Panc1 (cell line): ENCODE measurements around the gene ZNF287. TPM values are rescaled to one million over a fixed set of nuclear protein-coding genes. Genes with fewer than 3 reads are reported as not detected.

ENCODE experiments used
- ATAC-seq: fragments of 200-7000 bp; cut with Tn5 transposase; 2 replicates; pipeline ENCODE4 v1.9.1; 2020; ENCODE audit warnings: mild to moderate bottlenecking, moderate library complexity
- BruUV-seq: library from RNA; stranded (reverse); fragments of 400-500 nt; replicated peaks from 2 replicates; lab custom pipeline; 2021; lab: Mats Ljungman, UMichigan
- CTCF ChIA-PET: fragments of 300-600 bp; sonication (Branson Sonifier 250); formaldehyde crosslinking; loops from one replicate; lab custom pipeline; 2022; ENCODE audit warnings: antibody characterized with exemption; lab: Charles Lee
- POLR2A ChIA-PET: fragments of 300-600 bp; sonication (Branson Sonifier 250); formaldehyde crosslinking; loops from one replicate; lab custom pipeline; 2022; ENCODE audit warnings: antibody characterized with exemption; lab: Charles Lee
- DNase-seq: peaks from one replicate; pipeline ENCODE4 v3.0.0-alpha.2; 2010; ENCODE audit warnings: low read depth, low spot score
- H3K27ac ChIP-seq: 2 replicates; pipeline ENCODE4 v1.5.1; 2011; ENCODE audit warnings: mild to moderate bottlenecking, low read length, inconsistent platforms
- H3K27me3 ChIP-seq: fragments of 200-500 bp; sonication (Bioruptor generic); 2 replicates; pipeline ENCODE4 v1.6.0; 2014; ENCODE audit warnings: low read length, inconsistent platforms; ENCODE audit not compliant: control insufficient read depth, insufficient read depth
- H3K36me3 ChIP-seq: fragments of 200-500 bp; sonication (Bioruptor generic); 2 replicates; pipeline ENCODE4 v1.5.1; 2014; ENCODE audit warnings: inconsistent platforms, mild to moderate bottlenecking, low read length, moderate library complexity; ENCODE audit not compliant: control insufficient read depth, insufficient read depth
- H3K4me1 ChIP-seq: 2 replicates; pipeline ENCODE4 v1.5.1; 2011; ENCODE audit warnings: inconsistent platforms, mild to moderate bottlenecking, low read length, moderate library complexity; ENCODE audit not compliant: control insufficient read depth, insufficient read depth
- H3K4me3 ChIP-seq, 2 experiments: 2 replicates each; pipeline ENCODE4 v1.5.1; 2011 to 2012; ENCODE audit warnings: low read depth in 2 of 2, low read length in 2 of 2, mild to moderate bottlenecking in 2 of 2, inconsistent platforms in 1 of 2, moderate library complexity in 1 of 2
- H3K9me3 ChIP-seq: fragments of 200-500 bp; sonication (Bioruptor generic); 2 replicates; pipeline ENCODE4 v1.5.1; 2014; ENCODE audit warnings: low read depth, mild to moderate bottlenecking, inconsistent platforms, low read length, moderate library complexity; ENCODE audit not compliant: control insufficient read depth, insufficient read depth
- CTCF ChIP-seq: fragments of 450-650 bp; IDR thresholded peaks from 2 replicates; pipeline ENCODE4 v1.5.1; 2017; ENCODE audit warnings: mild to moderate bottlenecking
- POLR2AphosphoS5 ChIP-seq: IDR thresholded peaks from 2 replicates; pipeline ENCODE4 v1.6.1; 2012; ENCODE audit warnings: mild to moderate bottlenecking, low read depth, low read length, moderate library complexity
- REST ChIP-seq, 2 experiments: IDR thresholded peaks; 2 replicates each; pipeline ENCODE4 v1.6.1; 2011 to 2012; ENCODE audit warnings: low read depth in 2 of 2, control low read depth in 1 of 2, low read length in 1 of 2, mild to moderate bottlenecking in 1 of 2, moderate library complexity in 1 of 2; ENCODE audit not compliant: insufficient read depth in 1 of 2
- SIN3A ChIP-seq: IDR thresholded peaks from 2 replicates; pipeline ENCODE4 v1.6.1; 2012; ENCODE audit warnings: low read depth, mild to moderate bottlenecking, low read length, moderate library complexity, borderline replicate concordance; ENCODE audit not compliant: insufficient read depth
- TCF7L2 ChIP-seq: IDR thresholded peaks from 2 replicates; pipeline ENCODE4 v1.6.1; 2011; ENCODE audit warnings: mild to moderate bottlenecking, low read depth, low read length, inconsistent platforms
- in situ Hi-C: cut with HindIII; loops from 2 replicates; pipeline ENCODE4 v1.10.0; 2016; ENCODE audit warnings: low sequenced_read_pairs, low pct_unique_long_range_greater_than_20kb
- intact Hi-C: fragments of 100-400 bp; cut with micrococcal nuclease; formaldehyde crosslinking; loops from one replicate; pipeline ENCODE4 v1.10.0; 2022; ENCODE audit not compliant: unreplicated experiment
- total RNA-seq: library from RNA; stranded (reverse); gene quantifications from one replicate; pipeline ENCODE4 v1.2.1, GENCODE V29; 2021; ENCODE audit not compliant: unreplicated experiment

Gene ZNF287
- total RNA-seq, 1 experiment from 2014 or later, result 12.3 TPM

- in situ Hi-C loops, result no loop called here
- Histone ChIP-seq H3K9me3 (no peaks in the 10 kb centered on the region), H3K36me3 (no peaks in the 10 kb centered on the region), H3K27ac (no peak overlapping the region), H3K4me1 (no peaks in the 10 kb centered on the region), H3K4me3 (no peak overlapping the region), H3K27me3 (no peaks in the 10 kb centered on the region)
- ATAC-seq, result no peak
- DNase-seq, result no peak
- no TSS peak for BruUV-seq
- intact Hi-C loops, result no loop called here
- TF ChIP-seq POLR2AphosphoS5 (no peak), REST (IDR thresholded peaks at IDR 0.05; ENCODE audit: insufficient read depth in 1 of 2, low read depth in 2 of 2, low read length in 1 of 2) (no peak), TCF7L2 (no peak), SIN3A (no peak), CTCF (no peak)
- CTCF ChIA-PET, result no interaction called here
- POLR2A ChIA-PET, result interaction anchor here (0.9 kb wide), 1 partner anchor 74 kb away, joined by 6 read pairs; no protein-coding TSS in a partner anchor
These were observed 57.0 kb downstream of the ZNF287 start for GRCh38 chr17:16512011-16512410.

GRCh38 chr17:16511593-16511992 is 57.4 kb downstream of the ZNF287 start:
- no peaks in the 10 kb centered on the region for H3K9me3 ChIP-seq
- H3K4me3 ChIP-seq, result no peak overlapping the region
- ATAC-seq (no peak), DNase-seq (no peak)
- TF ChIP-seq REST (IDR thresholded peaks at IDR 0.05; ENCODE audit: insufficient read depth in 1 of 2, low read depth in 2 of 2, low read length in 1 of 2) (no peak), CTCF (no peak), SIN3A (no peak), POLR2AphosphoS5 (no peak), TCF7L2 (no peak)
- POLR2A ChIA-PET, result no interaction called here
- no peaks in the 10 kb centered on the region for H3K36me3 ChIP-seq
- H3K27ac ChIP-seq, result no peak overlapping the region
- no TSS peak for BruUV-seq
- no peaks in the 10 kb centered on the region for H3K4me1 ChIP-seq
- in situ Hi-C loops, result no loop called here
- intact Hi-C loops, result no loop called here
- CTCF ChIA-PET, result interaction anchor here (0.6 kb wide), 1 partner anchor 57 kb away, joined by 4 read pairs; no protein-coding TSS in a partner anchor
- no peaks in the 10 kb centered on the region for H3K27me3 ChIP-seq
